Measurements from ENCODE around the gene PKN1.

DNA sequence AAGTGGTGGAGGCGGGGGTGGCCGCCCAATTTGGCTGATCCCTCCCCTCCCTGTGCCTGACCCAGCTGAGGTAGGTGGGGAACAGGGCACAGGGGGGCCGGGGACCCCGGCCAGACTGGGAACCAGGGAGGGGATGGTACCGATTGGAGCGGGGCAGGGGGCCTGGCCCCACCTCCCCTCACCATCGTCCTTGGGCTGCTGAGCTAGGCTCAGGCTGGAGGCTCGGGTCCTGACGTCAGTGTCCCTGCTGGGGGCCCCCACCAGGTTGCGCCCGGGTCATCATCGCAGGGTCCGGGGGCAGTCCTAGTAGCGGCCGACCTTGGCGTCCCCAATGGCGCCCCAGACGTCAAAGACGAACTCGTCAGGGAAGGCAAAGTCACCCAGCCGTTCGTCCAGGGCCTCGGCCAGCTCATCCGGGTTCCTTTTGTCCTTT is 45.0 kb downstream of the PKN1 start:
- TF ChIP-seq, protein P1, sequence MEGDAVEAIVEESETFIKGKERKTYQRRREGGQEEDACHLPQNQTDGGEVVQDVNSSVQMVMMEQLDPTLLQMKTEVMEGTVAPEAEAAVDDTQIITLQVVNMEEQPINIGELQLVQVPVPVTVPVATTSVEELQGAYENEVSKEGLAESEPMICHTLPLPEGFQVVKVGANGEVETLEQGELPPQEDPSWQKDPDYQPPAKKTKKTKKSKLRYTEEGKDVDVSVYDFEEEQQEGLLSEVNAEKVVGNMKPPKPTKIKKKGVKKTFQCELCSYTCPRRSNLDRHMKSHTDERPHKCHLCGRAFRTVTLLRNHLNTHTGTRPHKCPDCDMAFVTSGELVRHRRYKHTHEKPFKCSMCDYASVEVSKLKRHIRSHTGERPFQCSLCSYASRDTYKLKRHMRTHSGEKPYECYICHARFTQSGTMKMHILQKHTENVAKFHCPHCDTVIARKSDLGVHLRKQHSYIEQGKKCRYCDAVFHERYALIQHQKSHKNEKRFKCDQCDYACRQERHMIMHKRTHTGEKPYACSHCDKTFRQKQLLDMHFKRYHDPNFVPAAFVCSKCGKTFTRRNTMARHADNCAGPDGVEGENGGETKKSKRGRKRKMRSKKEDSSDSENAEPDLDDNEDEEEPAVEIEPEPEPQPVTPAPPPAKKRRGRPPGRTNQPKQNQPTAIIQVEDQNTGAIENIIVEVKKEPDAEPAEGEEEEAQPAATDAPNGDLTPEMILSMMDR (IDR thresholded peaks at IDR 0.05) = no peak
- TF ChIP-seq POLR2AphosphoS5 (IDR thresholded peaks at IDR 0.05) = no peak
